Osteocyte (in vitro differentiated cells): ENCODE results near the gene A1CF. TPM values are rescaled to one million over a fixed set of nuclear protein-coding genes. Genes with fewer than 3 reads are reported as not detected.

Experiments
- DNase-seq: peaks from one replicate; pipeline ENCODE4 v3.0.0; 2021; ENCODE audit warnings: mixed read lengths; ENCODE audit not compliant: unreplicated experiment; ENCODE audit errors: extremely low spot score
- H3K27ac Mint-ChIP-seq: one replicate; pipeline ENCODE4 v1.8.0; 2021; ENCODE audit warnings: mild to moderate bottlenecking, mixed read lengths; ENCODE audit not compliant: unreplicated experiment
- H3K27me3 Mint-ChIP-seq: one replicate; pipeline ENCODE4 v1.8.0; 2021; ENCODE audit warnings: mixed read lengths; ENCODE audit not compliant: unreplicated experiment
- H3K36me3 Mint-ChIP-seq: one replicate; pipeline ENCODE4 v1.8.0; 2021; ENCODE audit warnings: mixed read lengths; ENCODE audit not compliant: unreplicated experiment
- H3K4me1 Mint-ChIP-seq: one replicate; pipeline ENCODE4 v1.8.0; 2021; ENCODE audit warnings: mixed read lengths; ENCODE audit not compliant: unreplicated experiment
- H3K4me3 Mint-ChIP-seq: one replicate; pipeline ENCODE4 v1.8.0; 2021; ENCODE audit warnings: mild to moderate bottlenecking, moderate library complexity, mixed read lengths; ENCODE audit not compliant: unreplicated experiment
- H3K9me3 Mint-ChIP-seq: one replicate; pipeline ENCODE4 v1.8.0; 2021; ENCODE audit warnings: mixed read lengths; ENCODE audit not compliant: unreplicated experiment
- total RNA-seq: library from RNA; stranded (reverse); gene quantifications from 2 replicates; pipeline ENCODE4 v1.2.1, GENCODE V29; 2021
- TF ChIP-seq, protein P1 (sequence below): fragments of 200-600 bp; sonication (generic); IDR thresholded peaks from 2 replicates; pipeline ENCODE4 v1.5.0; 2021; ENCODE audit warnings: antibody characterized with exemption, mild to moderate bottlenecking, moderate library complexity

A1CF gene
- total RNA-seq, 1 donor from 2014 or later = not detected

DNA sequence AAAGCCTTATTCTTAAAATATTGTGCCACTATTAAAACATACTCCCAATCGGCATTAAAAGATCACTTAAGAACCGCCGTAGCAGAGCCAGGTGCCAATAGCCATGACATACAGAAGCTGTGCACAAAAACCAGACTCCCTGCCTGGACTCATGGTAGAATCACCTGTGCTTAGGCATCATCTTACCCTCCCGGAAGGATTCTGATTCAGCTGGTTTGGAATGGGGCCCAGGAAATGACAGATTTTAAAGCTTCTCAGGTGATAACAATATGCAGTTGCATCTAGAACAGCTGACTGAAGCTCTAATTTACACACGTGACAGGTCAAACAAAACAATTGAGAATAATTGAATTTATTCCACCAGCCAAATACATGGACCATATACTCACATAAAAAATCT lies 10.7 kb downstream of the A1CF start:
- TF ChIP-seq, protein P1, sequence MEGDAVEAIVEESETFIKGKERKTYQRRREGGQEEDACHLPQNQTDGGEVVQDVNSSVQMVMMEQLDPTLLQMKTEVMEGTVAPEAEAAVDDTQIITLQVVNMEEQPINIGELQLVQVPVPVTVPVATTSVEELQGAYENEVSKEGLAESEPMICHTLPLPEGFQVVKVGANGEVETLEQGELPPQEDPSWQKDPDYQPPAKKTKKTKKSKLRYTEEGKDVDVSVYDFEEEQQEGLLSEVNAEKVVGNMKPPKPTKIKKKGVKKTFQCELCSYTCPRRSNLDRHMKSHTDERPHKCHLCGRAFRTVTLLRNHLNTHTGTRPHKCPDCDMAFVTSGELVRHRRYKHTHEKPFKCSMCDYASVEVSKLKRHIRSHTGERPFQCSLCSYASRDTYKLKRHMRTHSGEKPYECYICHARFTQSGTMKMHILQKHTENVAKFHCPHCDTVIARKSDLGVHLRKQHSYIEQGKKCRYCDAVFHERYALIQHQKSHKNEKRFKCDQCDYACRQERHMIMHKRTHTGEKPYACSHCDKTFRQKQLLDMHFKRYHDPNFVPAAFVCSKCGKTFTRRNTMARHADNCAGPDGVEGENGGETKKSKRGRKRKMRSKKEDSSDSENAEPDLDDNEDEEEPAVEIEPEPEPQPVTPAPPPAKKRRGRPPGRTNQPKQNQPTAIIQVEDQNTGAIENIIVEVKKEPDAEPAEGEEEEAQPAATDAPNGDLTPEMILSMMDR = no peak
- no peak for DNase-seq
- Mint-ChIP-seq H3K4me3 (no peak overlapping the region), H3K36me3 (no peaks in the 10 kb centered on the region), H3K27ac (no peak overlapping the region), H3K27me3 (peaks cover 49% of the 10 kb centered on the region), H3K9me3 (no peaks in the 10 kb centered on the region), H3K4me1 (no peaks in the 10 kb centered on the region)

DNA sequence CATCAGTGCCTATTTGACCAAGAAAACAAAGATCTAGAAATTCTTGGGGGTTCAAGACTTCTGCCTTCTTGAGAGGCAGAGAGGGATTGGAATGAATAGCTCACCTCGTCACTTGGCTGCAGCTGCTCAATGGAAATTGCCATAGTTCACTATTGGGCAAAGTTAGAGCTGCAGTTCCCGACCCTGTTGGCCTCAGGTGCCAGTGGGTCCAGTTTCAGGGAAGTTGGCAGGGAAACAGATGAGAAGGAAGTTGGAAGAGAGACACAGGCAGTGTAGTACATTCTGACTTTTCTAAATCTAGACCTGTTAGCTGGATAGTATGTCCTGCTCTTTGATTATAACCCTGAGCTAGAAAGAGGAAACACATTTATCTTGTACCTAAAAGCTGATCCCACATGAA lies 19.1 kb downstream of the A1CF start:
- H3K9me3 Mint-ChIP-seq = no peaks in the 10 kb centered on the region
- no peak overlapping the region for H3K27ac Mint-ChIP-seq
- no peak overlapping the region for H3K4me3 Mint-ChIP-seq
- TF ChIP-seq, protein P1 = no peak
- peaks cover 61% of the 10 kb centered on the region for H3K27me3 Mint-ChIP-seq
- no peaks in the 10 kb centered on the region for H3K4me1 Mint-ChIP-seq
- DNase-seq = no peak
- no peaks in the 10 kb centered on the region for H3K36me3 Mint-ChIP-seq

DNA sequence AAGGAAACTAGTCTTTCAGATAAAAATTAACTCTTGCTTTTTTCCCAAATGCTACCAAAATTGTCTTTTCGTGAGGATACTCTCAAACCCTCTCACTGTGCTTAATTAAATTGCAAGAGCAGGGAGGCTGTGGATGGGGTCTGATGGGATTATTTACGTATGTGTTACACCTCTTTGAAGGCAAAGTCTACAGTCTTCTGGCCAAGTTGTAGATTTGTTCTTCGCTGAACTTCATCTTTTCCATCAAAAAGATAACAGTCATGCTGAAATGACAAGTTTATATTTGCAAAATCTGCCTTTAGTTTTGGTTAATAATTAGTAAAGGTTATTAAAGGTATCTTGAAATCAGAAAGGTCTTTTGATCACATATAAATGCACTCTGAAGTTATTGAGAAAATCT lies 22.7 kb downstream of the A1CF start:
- Mint-ChIP-seq H3K4me3 (no peak overlapping the region), H3K27ac (no peak overlapping the region), H3K4me1 (no peaks in the 10 kb centered on the region), H3K36me3 (no peaks in the 10 kb centered on the region), H3K27me3 (peaks cover 55% of the 10 kb centered on the region), H3K9me3 (no peaks in the 10 kb centered on the region)
- TF ChIP-seq, protein P1 = no peak
- DNase-seq = no peak

DNA sequence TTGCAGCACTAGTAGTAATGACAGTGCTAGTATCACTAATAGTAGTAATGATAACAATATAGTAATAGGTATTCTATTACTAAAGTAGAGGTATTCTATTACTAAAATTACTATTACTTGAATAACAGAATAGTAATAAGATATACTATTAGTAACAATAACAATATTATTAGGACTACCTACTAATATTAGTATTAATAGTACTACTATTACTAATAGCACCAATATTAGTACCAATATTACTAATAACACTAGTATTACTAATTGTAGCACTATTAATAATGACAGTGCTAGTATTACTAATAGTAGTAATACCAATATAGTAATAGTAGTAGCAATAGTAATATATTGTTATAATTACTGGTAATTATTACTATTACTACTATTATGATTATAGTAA lies 24.1 kb downstream of the A1CF start:
- Mint-ChIP-seq H3K36me3 (no peaks in the 10 kb centered on the region), H3K4me3 (no peak overlapping the region), H3K27ac (no peak overlapping the region), H3K9me3 (no peaks in the 10 kb centered on the region), H3K4me1 (no peaks in the 10 kb centered on the region), H3K27me3 (peaks cover 46% of the 10 kb centered on the region)
- DNase-seq = no peak
- TF ChIP-seq, protein P1 = no peak

DNA sequence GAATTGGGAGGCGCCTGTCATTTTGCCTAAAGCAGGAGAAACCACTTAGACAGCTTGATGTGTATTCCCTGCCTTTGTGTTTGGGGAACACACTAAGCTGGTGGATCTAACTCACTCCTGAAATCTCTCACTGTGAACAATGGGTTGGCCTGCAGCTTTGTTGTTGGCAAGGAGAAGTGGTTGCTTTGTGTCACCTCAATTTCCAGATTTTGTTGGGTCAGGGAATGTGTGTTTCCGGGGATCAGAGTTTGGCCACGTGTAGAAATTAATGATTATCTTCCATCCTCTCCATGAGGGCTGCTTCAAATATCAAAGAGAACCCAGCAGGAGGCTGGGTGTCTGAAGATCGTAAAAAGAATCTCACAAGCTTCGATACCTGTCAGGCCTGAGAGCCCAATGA lies 27.8 kb downstream of the A1CF start:
- TF ChIP-seq, protein P1 = no peak
- no peak for DNase-seq
- Mint-ChIP-seq H3K9me3 (no peaks in the 10 kb centered on the region), H3K4me3 (no peak overlapping the region), H3K4me1 (peaks cover 1% of the 10 kb centered on the region), H3K27ac (no peak overlapping the region), H3K36me3 (no peaks in the 10 kb centered on the region), H3K27me3 (peaks cover 23% of the 10 kb centered on the region)
